ENCODE measurements around the gene CAPN3. TPM values are rescaled to one million over a fixed set of nuclear protein-coding genes. Genes with fewer than 3 reads are reported as not detected.
"Not testable (repeated sequence)": the region's sequence is repeated elsewhere in the genome, so short reads cannot be mapped to it uniquely, and the experiment has no call there.

The CAPN3 gene
- total and polyA plus RNA-seq, 7 experiments from 2014 or later = 0.48 to 26.1 (median 15.5) TPM; not detected in 1

- H3K9me3 Mint-ChIP-seq = peaks cover 0 to 7% (median 0%) of the 10 kb centered on the region in 11 donors
- no peak overlapping the region for H3K4me3 Mint-ChIP-seq
- no peaks in the 10 kb centered on the region for H3K4me1 Mint-ChIP-seq
- DNase-seq = no peak
- Histone ChIP-seq H3K27ac (ENCODE audit: low read depth, low read length) (no peak overlapping the region), H3K4me3 (ENCODE audit: low read length) (no peak overlapping the region), H3K9me3 (ENCODE audit: control insufficient read depth in 2 of 3, low read length in 3 of 3) (no peaks in the 10 kb centered on the region), H3K36me3 (ENCODE audit: control insufficient read depth in 2 of 3, insufficient read depth in 3 of 3, low read length in 3 of 3) (peaks cover 0 to 20% (median 5%) of the 10 kb centered on the region in 3 experiments), H3K27me3 (ENCODE audit: control insufficient read depth in 2 of 2, insufficient read depth in 2 of 2, low read length in 2 of 2) (no peaks in the 10 kb centered on the region), H3K4me1 (ENCODE audit: control insufficient read depth in 2 of 2, insufficient read depth in 2 of 2, low read length in 2 of 2) (no peaks in the 10 kb centered on the region)
- H3K36me3 Mint-ChIP-seq = peaks cover 14 to 73% (median 55%) of the 10 kb centered on the region in 5 donors
- intact Hi-C loops (cut with micrococcal nuclease) = no loop called here
- CTCF ChIA-PET = interaction anchor here (0.6 kb wide), 1 partner anchor 1468 kb away, joined by 6 read pairs; no protein-coding TSS in a partner anchor
- no peaks in the 10 kb centered on the region for H3K27me3 Mint-ChIP-seq
- no peak for ATAC-seq
- H3K27ac Mint-ChIP-seq = no peak overlapping the region
- POLR2A ChIA-PET = no interaction called here
These were observed 30.1 kb upstream of the CAPN3 start for GRCh38 chr15:42329161-42329560.

- Mint-ChIP-seq H3K36me3 (peaks cover 15 to 70% (median 54%) of the 10 kb centered on the region in 5 donors), H3K27me3 (no peaks in the 10 kb centered on the region), H3K4me3 (no peak overlapping the region), H3K9me3 (peaks cover 0 to 13% (median 5%) of the 10 kb centered on the region in 11 donors), H3K4me1 (no peaks in the 10 kb centered on the region), H3K27ac (no peak overlapping the region)
- DNase-seq = no peak
- peaks cover 0 to 3% (median 3%) of the 10 kb centered on the region in 3 experiments for H3K9me3 ChIP-seq (ENCODE audit: control insufficient read depth in 2 of 3, low read length in 3 of 3)
- ChIA-PET CTCF (no interaction called here), POLR2A (no interaction called here)
- H3K27ac ChIP-seq (ENCODE audit: low read depth, low read length) = no peak overlapping the region
- intact Hi-C loops (cut with micrococcal nuclease) = no loop called here
- no peak for ATAC-seq
- H3K27me3 ChIP-seq (ENCODE audit: control insufficient read depth in 2 of 2, insufficient read depth in 2 of 2, low read length in 2 of 2) = no peaks in the 10 kb centered on the region
- H3K4me1 ChIP-seq (ENCODE audit: control insufficient read depth in 2 of 2, insufficient read depth in 2 of 2, low read length in 2 of 2) = no peaks in the 10 kb centered on the region
- no peak overlapping the region for H3K4me3 ChIP-seq (ENCODE audit: low read length)
- peaks cover 0 to 15% (median 5%) of the 10 kb centered on the region in 3 experiments for H3K36me3 ChIP-seq (ENCODE audit: control insufficient read depth in 2 of 3, insufficient read depth in 3 of 3, low read length in 3 of 3)
These were observed 29.3 kb upstream of the CAPN3 start for GRCh38 chr15:42329992-42330391.

GRCh38 chr15:42331235-42331634 lies 28.1 kb upstream of the CAPN3 start:
- H3K36me3 ChIP-seq (ENCODE audit: control insufficient read depth in 2 of 3, insufficient read depth in 3 of 3, low read length in 3 of 3) = peaks cover 0 to 7% (median 5%) of the 10 kb centered on the region in 3 experiments
- H3K36me3 Mint-ChIP-seq = peaks cover 20 to 68% (median 59%) of the 10 kb centered on the region in 5 donors
- no peak overlapping the region for H3K4me3 Mint-ChIP-seq
- no peaks in the 10 kb centered on the region for H3K27me3 ChIP-seq (ENCODE audit: control insufficient read depth in 2 of 2, insufficient read depth in 2 of 2, low read length in 2 of 2)
- intact Hi-C loops (cut with micrococcal nuclease) = no loop called here
- no peaks in the 10 kb centered on the region for H3K4me1 Mint-ChIP-seq
- H3K4me3 ChIP-seq (ENCODE audit: low read length) = no peak overlapping the region
- DNase-seq (no peak), ATAC-seq (no peak)
- POLR2A ChIA-PET = no interaction called here
- H3K27ac Mint-ChIP-seq = no peak overlapping the region
- peaks cover 0 to 21% (median 14%) of the 10 kb centered on the region in 11 donors for H3K9me3 Mint-ChIP-seq
- no peak overlapping the region for H3K27ac ChIP-seq (ENCODE audit: low read depth, low read length)
- H3K4me1 ChIP-seq (ENCODE audit: control insufficient read depth in 2 of 2, insufficient read depth in 2 of 2, low read length in 2 of 2) = no peaks in the 10 kb centered on the region
- H3K27me3 Mint-ChIP-seq = no peaks in the 10 kb centered on the region
- peaks cover 0 to 6% (median 4%) of the 10 kb centered on the region in 3 experiments for H3K9me3 ChIP-seq (ENCODE audit: control insufficient read depth in 2 of 3, low read length in 3 of 3)
- CTCF ChIA-PET = no interaction called here

- ChIA-PET CTCF (no interaction called here), POLR2A (no interaction called here)
- intact Hi-C loops (cut with micrococcal nuclease) = no loop called here
- Mint-ChIP-seq H3K4me3 (no peak overlapping the region), H3K27me3 (no peaks in the 10 kb centered on the region), H3K36me3 (peaks cover 20 to 65% (median 48%) of the 10 kb centered on the region in 5 donors), H3K27ac (no peak overlapping the region), H3K4me1 (no peaks in the 10 kb centered on the region), H3K9me3 (peaks cover 0 to 28% (median 18%) of the 10 kb centered on the region in 11 donors)
- Histone ChIP-seq H3K27ac (ENCODE audit: low read depth, low read length) (no peak overlapping the region), H3K4me3 (ENCODE audit: low read length) (no peak overlapping the region), H3K27me3 (ENCODE audit: control insufficient read depth in 2 of 2, insufficient read depth in 2 of 2, low read length in 2 of 2) (no peaks in the 10 kb centered on the region), H3K36me3 (ENCODE audit: control insufficient read depth in 2 of 3, insufficient read depth in 3 of 3, low read length in 3 of 3) (peaks cover 0 to 5% (median under 1%) of the 10 kb centered on the region in 3 experiments), H3K4me1 (ENCODE audit: control insufficient read depth in 2 of 2, insufficient read depth in 2 of 2, low read length in 2 of 2) (no peaks in the 10 kb centered on the region), H3K9me3 (ENCODE audit: control insufficient read depth in 2 of 3, low read length in 3 of 3) (peaks cover 0 to 6% (median 4%) of the 10 kb centered on the region in 3 experiments)
- no peak for DNase-seq
- no peak for ATAC-seq
These were observed 27.0 kb upstream of the CAPN3 start for GRCh38 chr15:42332331-42332730.

- POLR2A ChIA-PET = no interaction called here
- H3K4me1 Mint-ChIP-seq = peaks cover 0 to 1% (median 0%) of the 10 kb centered on the region in 7 donors
- intact Hi-C loops (cut with micrococcal nuclease) = no loop called here
- Histone ChIP-seq H3K36me3 (ENCODE audit: control insufficient read depth in 2 of 3, insufficient read depth in 3 of 3, low read length in 3 of 3) (no peaks in the 10 kb centered on the region), H3K4me1 (ENCODE audit: control insufficient read depth in 2 of 2, insufficient read depth in 2 of 2, low read length in 2 of 2) (no peaks in the 10 kb centered on the region), H3K27me3 (ENCODE audit: control insufficient read depth in 2 of 2, insufficient read depth in 2 of 2, low read length in 2 of 2) (no peaks in the 10 kb centered on the region), H3K9me3 (ENCODE audit: control insufficient read depth in 2 of 3, low read length in 3 of 3) (peaks cover 0 to 6% (median 4%) of the 10 kb centered on the region in 3 experiments), H3K4me3 (ENCODE audit: low read length) (no peak overlapping the region), H3K27ac (ENCODE audit: low read depth, low read length) (no peak overlapping the region)
- no peak for DNase-seq
- H3K9me3 Mint-ChIP-seq = peaks cover 0 to 28% (median 18%) of the 10 kb centered on the region in 11 donors
- no peak for ATAC-seq
- H3K27ac Mint-ChIP-seq = no peak overlapping the region
- CTCF ChIA-PET = no interaction called here
- H3K27me3 Mint-ChIP-seq = no peaks in the 10 kb centered on the region
- peaks cover 15 to 59% (median 32%) of the 10 kb centered on the region in 5 donors for H3K36me3 Mint-ChIP-seq
- no peak overlapping the region for H3K4me3 Mint-ChIP-seq
These were observed 24.2 kb upstream of the CAPN3 start for GRCh38 chr15:42335074-42335473.

- H3K4me3 Mint-ChIP-seq; H3K27me3 Mint-ChIP-seq; H3K27ac Mint-ChIP-seq; CTCF ChIA-PET; H3K27ac ChIP-seq (ENCODE audit: low read depth, low read length); intact Hi-C loops (cut with micrococcal nuclease); DNase-seq; H3K36me3 ChIP-seq (ENCODE audit: control insufficient read depth in 2 of 3, insufficient read depth in 3 of 3, low read length in 3 of 3); H3K27me3 ChIP-seq (ENCODE audit: control insufficient read depth in 2 of 2, insufficient read depth in 2 of 2, low read length in 2 of 2); ATAC-seq; H3K4me1 ChIP-seq (ENCODE audit: control insufficient read depth in 2 of 2, insufficient read depth in 2 of 2, low read length in 2 of 2); H3K4me3 ChIP-seq (ENCODE audit: low read length); POLR2A ChIA-PET; H3K4me1 Mint-ChIP-seq; H3K9me3 ChIP-seq (ENCODE audit: control insufficient read depth in 2 of 3, low read length in 3 of 3): not testable (repeated sequence)
- Mint-ChIP-seq H3K36me3 (peaks cover 15 to 44% (median 29%) of the 10 kb centered on the region in 5 donors), H3K9me3 (peaks cover 0 to 28% (median 18%) of the 10 kb centered on the region in 11 donors)
These were observed 22.7 kb upstream of the CAPN3 start for GRCh38 chr15:42336650-42337049.

- Mint-ChIP-seq H3K36me3 (peaks cover 15 to 44% (median 29%) of the 10 kb centered on the region in 5 donors), H3K9me3 (peaks cover 0 to 28% (median 18%) of the 10 kb centered on the region in 11 donors), H3K27ac (peak overlapping the region in 1 of 9 donors; percentile 2)
- POLR2A ChIA-PET; H3K9me3 ChIP-seq (ENCODE audit: control insufficient read depth in 2 of 3, low read length in 3 of 3); H3K27me3 ChIP-seq (ENCODE audit: control insufficient read depth in 2 of 2, insufficient read depth in 2 of 2, low read length in 2 of 2); H3K27me3 Mint-ChIP-seq; DNase-seq; CTCF ChIA-PET; H3K4me3 Mint-ChIP-seq; H3K4me1 Mint-ChIP-seq; intact Hi-C loops (cut with micrococcal nuclease); H3K27ac ChIP-seq (ENCODE audit: low read depth, low read length); H3K4me3 ChIP-seq (ENCODE audit: low read length); H3K36me3 ChIP-seq (ENCODE audit: control insufficient read depth in 2 of 3, insufficient read depth in 3 of 3, low read length in 3 of 3); ATAC-seq; H3K4me1 ChIP-seq (ENCODE audit: control insufficient read depth in 2 of 2, insufficient read depth in 2 of 2, low read length in 2 of 2): not testable (repeated sequence)
These were observed 22.2 kb upstream of the CAPN3 start for GRCh38 chr15:42337104-42337503.
